Activated CD8-positive, alpha-beta T cell treated with anti-CD3 and anti-CD28 coated beads for 36 hours (primary cell): Measurements from ENCODE around the gene BMERB1. TPM values are rescaled to one million over a fixed set of nuclear protein-coding genes. Genes with fewer than 3 reads are reported as not detected.
A peak's percentile ranks its signal among the peaks of the same experiment; 100 is the strongest.
"Not testable (repeated sequence)": the region's sequence is repeated elsewhere in the genome, so short reads cannot be mapped to it uniquely, and the experiment has no call there.

ENCODE experiments used
- ATAC-seq: fragments of 200-7000 bp; cut with Tn5 transposase; one replicate; pipeline ENCODE4 v1.10.0; 2021; ENCODE audit warnings: mild to moderate bottlenecking, moderate library complexity
- CTCF ChIA-PET: fragments of 350-600 bp; sonication (Branson Sonifier 250); formaldehyde crosslinking; loops from one replicate; lab custom pipeline; 2021; ENCODE audit warnings: antibody characterized with exemption; lab: Charles Lee
- POLR2A ChIA-PET: fragments of 350-600 bp; sonication (Branson Sonifier 250); formaldehyde crosslinking; loops from one replicate; lab custom pipeline; 2021; ENCODE audit warnings: antibody characterized with exemption; lab: Charles Lee
- DNase-seq: peaks from one replicate; pipeline ENCODE4 v3.0.0-alpha.2; 2020
- H3K27ac Mint-ChIP-seq: one replicate; pipeline ENCODE4 v1.8.0; 2021; ENCODE audit warnings: mild to moderate bottlenecking, mixed read lengths
- H3K27me3 Mint-ChIP-seq: one replicate; pipeline ENCODE4 v1.8.0; 2021; ENCODE audit warnings: mixed read lengths
- H3K36me3 Mint-ChIP-seq: one replicate; pipeline ENCODE4 v1.8.0; 2021; ENCODE audit warnings: low read depth, mixed read lengths
- H3K4me1 Mint-ChIP-seq: one replicate; pipeline ENCODE4 v1.8.0; 2021; ENCODE audit warnings: low read depth, mixed read lengths
- H3K4me3 Mint-ChIP-seq: one replicate; pipeline ENCODE4 v1.8.0; 2021; ENCODE audit warnings: mild to moderate bottlenecking, moderate library complexity, mixed read lengths
- H3K9me3 Mint-ChIP-seq: one replicate; pipeline ENCODE4 v1.8.0; 2021; ENCODE audit warnings: mixed read lengths
- CTCF ChIP-seq: fragments of 200-600 bp; IDR thresholded peaks from one replicate; pipeline ENCODE4 v1.8.0; 2022; ENCODE audit warnings: antibody characterized with exemption, mild to moderate bottlenecking
- intact Hi-C: fragments of 100-400 bp; cut with micrococcal nuclease; formaldehyde crosslinking; loops from one replicate; pipeline ENCODE4 v1.10.0; 2022
- total RNA-seq, 2 experiments: library from RNA; stranded (reverse); gene quantifications; one replicate each; pipeline ENCODE4 v1.2.3, GENCODE V29; 2021

BMERB1 gene
- total RNA-seq, 2 experiments from 2014 or later: 14.0 to 14.1 TPM

- TF ChIP-seq CTCF: no peak
- ATAC-seq (no peak), DNase-seq (no peak)
- H3K27me3 Mint-ChIP-seq: no peaks in the 10 kb centered on the region
- ChIA-PET CTCF (no interaction called here), POLR2A (no interaction called here)
- no peak overlapping the region for H3K4me3 Mint-ChIP-seq
- peak overlapping the region; percentile 8 for H3K27ac Mint-ChIP-seq
- intact Hi-C loops: no loop called here
- H3K4me1 Mint-ChIP-seq: peaks cover 1% of the 10 kb centered on the region
- H3K36me3 Mint-ChIP-seq: peaks cover 57% of the 10 kb centered on the region
- H3K9me3 Mint-ChIP-seq: no peaks in the 10 kb centered on the region
Measured at GRCh38 chr16:15604460-15605440, 170.4 kb downstream of the BMERB1 start.

- peaks cover 60% of the 10 kb centered on the region for H3K36me3 Mint-ChIP-seq
- ATAC-seq: no peak
- no peaks in the 10 kb centered on the region for H3K9me3 Mint-ChIP-seq
- H3K27ac Mint-ChIP-seq: peak overlapping the region; percentile 71
- no peaks in the 10 kb centered on the region for H3K27me3 Mint-ChIP-seq
- POLR2A ChIA-PET: interaction anchor here (1.5 kb wide), 1 partner anchor 9 kb away, joined by 6 read pairs; no protein-coding TSS in a partner anchor
- no peak overlapping the region for H3K4me3 Mint-ChIP-seq
- intact Hi-C loops: no loop called here
- DNase-seq: no peak
- peaks cover 6% of the 10 kb centered on the region for H3K4me1 Mint-ChIP-seq
- TF ChIP-seq CTCF: no peak
- CTCF ChIA-PET: no interaction called here
Measured at GRCh38 chr16:15605839-15606517, 171.6 kb downstream of the BMERB1 start.

GRCh38 chr16:15606518-15607220 lies 172.3 kb downstream of the BMERB1 start:
- Mint-ChIP-seq H3K4me1 (peaks cover 6% of the 10 kb centered on the region), H3K9me3 (no peaks in the 10 kb centered on the region), H3K27ac (peak overlapping the region; percentile 71), H3K36me3 (peaks cover 58% of the 10 kb centered on the region), H3K4me3 (no peak overlapping the region), H3K27me3 (no peaks in the 10 kb centered on the region)
- DNase-seq (no peak), ATAC-seq (no peak)
- no peak for TF ChIP-seq CTCF
- CTCF ChIA-PET: interaction anchor here (1.0 kb wide), 1 partner anchor 98 kb away, joined by 3 read pairs; no protein-coding TSS in a partner anchor
- POLR2A ChIA-PET: interaction anchor here (1.5 kb wide), 1 partner anchor 9 kb away, joined by 6 read pairs; no protein-coding TSS in a partner anchor
- intact Hi-C loops: no loop called here

GRCh38 chr16:15607221-15607699 lies 172.9 kb downstream of the BMERB1 start:
- DNase-seq, ATAC-seq, H3K4me3 Mint-ChIP-seq, H3K9me3 Mint-ChIP-seq, H3K27ac Mint-ChIP-seq, intact Hi-C loops, H3K4me1 Mint-ChIP-seq, H3K27me3 Mint-ChIP-seq: not testable (repeated sequence)
- ChIA-PET POLR2A (interaction anchor here (0.6 to 1.5 kb wide), 2 partner anchors 10 to 120 kb away, joined by 3 to 6 read pairs; no protein-coding TSS in a partner anchor), CTCF (interaction anchor here (1.0 kb wide), 1 partner anchor 98 kb away, joined by 3 read pairs; no protein-coding TSS in a partner anchor)
- peaks cover 56% of the 10 kb centered on the region for H3K36me3 Mint-ChIP-seq
